Parathyroid adenoma (tissue), 2 donors: ENCODE measurements around the gene CFLAR.
"Not testable (repeated sequence)": the region's sequence is repeated elsewhere in the genome, so short reads cannot be mapped to it uniquely, and the experiment has no call there.

Source experiments
- H2AFZ ChIP-seq: fragments of 300-600 bp; sonication (generic); one replicate; pipeline ENCODE4 v1.7.0; 2017; ENCODE audit warnings: antibody characterized with exemption, mild to moderate bottlenecking
- H3K27ac ChIP-seq: fragments of 300-600 bp; sonication (generic); one replicate; pipeline ENCODE4 v1.7.0; 2017
- H3K27me3 ChIP-seq: fragments of 300-600 bp; sonication (generic); one replicate; pipeline ENCODE4 v1.7.0; 2017; ENCODE audit warnings: low read length; ENCODE audit not compliant: control insufficient read depth, insufficient read depth
- H3K36me3 ChIP-seq: fragments of 300-600 bp; sonication (generic); one replicate; pipeline ENCODE4 v1.7.0; 2017; ENCODE audit warnings: low read length; ENCODE audit not compliant: control insufficient read depth, insufficient read depth
- H3K4me1 ChIP-seq: fragments of 300-600 bp; sonication (generic); one replicate; pipeline ENCODE4 v1.7.0; 2017; ENCODE audit warnings: control low read depth
- H3K4me2 ChIP-seq: fragments of 300-600 bp; sonication (generic); one replicate; pipeline ENCODE4 v1.7.0; 2017; ENCODE audit warnings: low read length
- H3K4me3 ChIP-seq: fragments of 300-600 bp; sonication (generic); one replicate; pipeline ENCODE4 v1.7.0; 2017; ENCODE audit warnings: low read depth, low read length
- H3K79me2 ChIP-seq: fragments of 300-600 bp; sonication (generic); one replicate; pipeline ENCODE4 v1.7.0; 2017; ENCODE audit warnings: control low read depth
- H3K9ac ChIP-seq: fragments of 300-600 bp; sonication (generic); one replicate; pipeline ENCODE4 v1.7.0; 2017; ENCODE audit warnings: mild to moderate bottlenecking
- H3K9me3 ChIP-seq: fragments of 300-600 bp; sonication (generic); one replicate; pipeline ENCODE4 v1.7.0; 2017; ENCODE audit warnings: low read length; ENCODE audit not compliant: control insufficient read depth
- CTCF ChIP-seq: fragments of 300-600 bp; sonication (generic); IDR thresholded peaks from one replicate; pipeline ENCODE4 v1.7.0; 2017; ENCODE audit warnings: antibody characterized with exemption, mild to moderate bottlenecking
- donor health status: primary hyperparathyroidism.

The CFLAR gene

DNA sequence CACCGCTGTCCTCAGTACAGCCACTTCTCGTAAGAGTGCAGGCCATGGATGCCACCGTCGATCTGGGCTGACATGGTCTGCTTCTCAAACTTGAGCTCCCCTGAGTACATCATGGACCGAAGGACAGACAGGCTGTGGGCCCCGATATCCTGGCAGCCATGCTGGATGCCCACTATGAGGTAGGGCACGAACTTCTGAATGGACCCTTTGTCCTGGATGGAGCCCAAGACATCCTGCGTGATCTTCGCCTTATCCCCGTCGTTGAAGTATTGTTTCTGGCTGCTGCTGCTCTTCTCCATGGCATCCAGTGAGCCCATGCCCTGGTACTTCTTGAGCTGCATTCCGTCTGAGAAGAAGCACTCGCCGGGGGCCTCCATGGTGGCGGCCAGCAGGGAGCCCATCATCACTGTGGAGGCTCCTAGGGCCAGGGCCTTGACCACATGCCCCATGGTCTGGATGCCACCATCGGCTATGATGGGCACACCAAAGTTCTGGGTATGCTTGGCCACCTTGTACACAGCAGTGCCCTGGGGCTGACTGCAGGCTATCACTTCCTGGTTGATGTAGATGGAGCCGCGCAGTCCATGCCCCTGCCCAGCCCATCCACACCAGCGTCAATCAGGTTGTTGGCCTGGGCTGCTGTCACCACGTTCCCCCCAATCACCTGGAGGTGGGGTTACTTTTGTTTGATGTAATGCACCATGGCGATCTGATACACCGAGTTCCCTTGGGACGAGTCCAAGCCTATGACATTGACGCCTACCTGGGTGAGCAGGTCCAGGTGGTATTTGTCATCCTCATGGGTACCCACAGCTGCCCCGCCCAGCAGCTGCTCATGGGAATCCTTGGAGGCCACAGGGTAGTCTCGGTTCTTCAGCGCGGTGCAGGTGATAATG is 21.8 kb downstream of the CFLAR start:
- peaks cover 5% of the 10 kb centered on the region for H3K79me2 ChIP-seq
- H3K4me3 ChIP-seq = no peak overlapping the region
- H3K4me2 ChIP-seq = no peak overlapping the region
- TF ChIP-seq CTCF = no peak
- H3K9ac ChIP-seq = no peak overlapping the region
- H3K27ac ChIP-seq = no peak overlapping the region
- H3K36me3 ChIP-seq = no peaks in the 10 kb centered on the region
- no peak overlapping the region for H2AFZ ChIP-seq
- no peaks in the 10 kb centered on the region for H3K9me3 ChIP-seq
- H3K27me3 ChIP-seq = no peaks in the 10 kb centered on the region
- no peaks in the 10 kb centered on the region for H3K4me1 ChIP-seq

- TF ChIP-seq CTCF = no peak
- no peaks in the 10 kb centered on the region for H3K36me3 ChIP-seq
- no peak overlapping the region for H3K4me2 ChIP-seq
- H2AFZ ChIP-seq = no peak overlapping the region
- no peaks in the 10 kb centered on the region for H3K4me1 ChIP-seq
- H3K27me3 ChIP-seq = no peaks in the 10 kb centered on the region
- no peak overlapping the region for H3K4me3 ChIP-seq
- H3K9me3 ChIP-seq = no peaks in the 10 kb centered on the region
- H3K27ac ChIP-seq = no peak overlapping the region
- H3K9ac ChIP-seq = no peak overlapping the region
- H3K79me2 ChIP-seq = peaks cover 5% of the 10 kb centered on the region
Measured at GRCh38 chr2:201138401-201138970, 22.5 kb downstream of the CFLAR start.

DNA sequence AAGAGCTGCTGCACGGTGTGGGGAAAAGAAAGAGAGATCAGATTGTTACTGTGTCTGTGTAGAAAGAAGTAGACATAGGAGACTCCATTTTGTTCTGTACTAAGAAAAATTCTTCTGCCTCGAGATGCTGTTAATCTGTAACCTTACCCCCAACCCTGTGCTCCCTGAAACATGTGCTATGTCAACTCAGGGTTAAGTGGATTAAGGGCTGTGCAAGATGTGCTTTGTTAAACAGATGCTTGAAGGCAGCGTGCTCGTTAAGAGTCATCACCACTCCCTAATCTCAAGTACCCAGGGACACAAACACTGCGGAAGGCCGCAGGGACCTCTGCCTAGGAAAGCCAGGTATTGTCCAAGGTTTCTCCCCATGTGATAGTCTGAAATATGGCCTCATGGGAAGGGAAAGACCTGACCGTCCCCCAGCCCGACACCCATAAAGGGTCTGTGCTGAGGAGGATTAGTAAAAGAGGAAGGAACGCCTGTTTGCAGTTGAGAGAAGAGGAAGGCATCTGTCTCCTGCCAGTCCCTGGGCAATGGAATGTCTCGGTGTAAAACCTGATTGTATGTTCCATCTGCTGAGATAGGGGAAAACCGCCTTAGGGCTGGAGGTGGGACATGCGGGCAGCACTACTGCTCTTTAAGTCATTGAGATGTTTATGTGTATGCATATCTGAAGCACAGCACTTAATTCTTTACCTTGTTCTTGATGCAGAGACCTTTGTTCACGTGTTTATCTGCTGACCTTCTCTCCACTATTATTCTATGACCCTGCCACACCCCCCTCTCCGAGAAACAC is 23.2 kb downstream of the CFLAR start:
- not testable (repeated sequence) for H3K9me3 ChIP-seq, H3K27ac ChIP-seq, H3K79me2 ChIP-seq, H3K36me3 ChIP-seq, H3K4me2 ChIP-seq, H3K4me3 ChIP-seq, H3K9ac ChIP-seq, H2AFZ ChIP-seq, H3K27me3 ChIP-seq, H3K4me1 ChIP-seq

- no peaks in the 10 kb centered on the region for H3K36me3 ChIP-seq
Measured at GRCh38 chr2:201139836-201140604, 24.1 kb downstream of the CFLAR start.

More at GRCh38 chr2:201139836-201140604, 24.1 kb downstream of the CFLAR start:
- H3K9ac ChIP-seq = no peak overlapping the region
- peaks cover 5% of the 10 kb centered on the region for H3K79me2 ChIP-seq
- no peak overlapping the region for H3K27ac ChIP-seq
- H3K4me3 ChIP-seq = no peak overlapping the region
- TF ChIP-seq CTCF = no peak
- no peak overlapping the region for H3K4me2 ChIP-seq
- no peak overlapping the region for H2AFZ ChIP-seq
- no peaks in the 10 kb centered on the region for H3K4me1 ChIP-seq
- H3K27me3 ChIP-seq = no peaks in the 10 kb centered on the region
- H3K9me3 ChIP-seq = no peaks in the 10 kb centered on the region
